ENCODE data around the gene TEX2.

The TEX2 gene

DNA sequence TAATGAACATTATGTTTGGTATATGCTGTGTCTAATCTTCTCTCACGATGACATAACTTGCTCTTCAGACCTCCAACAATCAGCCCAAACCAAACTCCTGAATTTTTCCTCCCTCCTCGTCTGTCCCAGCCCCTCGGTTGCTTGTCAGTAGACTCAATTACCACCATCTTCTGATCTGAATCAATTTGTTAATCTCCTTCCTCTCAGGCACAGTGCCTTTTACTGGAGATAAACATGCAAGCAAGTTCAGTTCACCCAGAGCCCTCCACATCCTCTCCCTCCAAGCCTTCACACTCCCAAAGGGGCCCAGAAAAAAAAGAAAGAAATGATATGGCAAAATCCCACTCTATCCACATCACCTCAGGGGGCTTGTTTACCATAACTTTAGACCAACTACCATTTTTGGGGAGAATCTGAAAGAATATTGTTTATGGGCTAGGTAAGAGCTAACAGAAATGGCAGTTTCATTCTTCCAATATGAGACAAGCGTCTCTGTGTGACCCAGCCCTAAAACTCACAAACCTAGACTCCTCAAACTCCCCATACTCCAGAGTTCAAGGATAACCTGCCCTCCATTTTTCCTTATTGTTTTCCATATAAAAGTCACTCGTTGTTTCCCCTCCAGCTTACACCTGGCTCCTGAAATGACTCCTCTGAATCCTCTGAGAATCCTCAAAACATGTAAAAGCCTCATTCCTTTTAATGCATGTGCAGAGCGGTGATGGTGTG is 1.5 kb downstream of the TEX2 start:
- CTCF ChIA-PET, result interaction anchor here (0.9 to 2.4 kb wide), 4 partner anchors 8 to 20 kb away, joined by 3 to 10 read pairs (median 3); no protein-coding TSS in a partner anchor
- TF ChIP-seq, protein P1, sequence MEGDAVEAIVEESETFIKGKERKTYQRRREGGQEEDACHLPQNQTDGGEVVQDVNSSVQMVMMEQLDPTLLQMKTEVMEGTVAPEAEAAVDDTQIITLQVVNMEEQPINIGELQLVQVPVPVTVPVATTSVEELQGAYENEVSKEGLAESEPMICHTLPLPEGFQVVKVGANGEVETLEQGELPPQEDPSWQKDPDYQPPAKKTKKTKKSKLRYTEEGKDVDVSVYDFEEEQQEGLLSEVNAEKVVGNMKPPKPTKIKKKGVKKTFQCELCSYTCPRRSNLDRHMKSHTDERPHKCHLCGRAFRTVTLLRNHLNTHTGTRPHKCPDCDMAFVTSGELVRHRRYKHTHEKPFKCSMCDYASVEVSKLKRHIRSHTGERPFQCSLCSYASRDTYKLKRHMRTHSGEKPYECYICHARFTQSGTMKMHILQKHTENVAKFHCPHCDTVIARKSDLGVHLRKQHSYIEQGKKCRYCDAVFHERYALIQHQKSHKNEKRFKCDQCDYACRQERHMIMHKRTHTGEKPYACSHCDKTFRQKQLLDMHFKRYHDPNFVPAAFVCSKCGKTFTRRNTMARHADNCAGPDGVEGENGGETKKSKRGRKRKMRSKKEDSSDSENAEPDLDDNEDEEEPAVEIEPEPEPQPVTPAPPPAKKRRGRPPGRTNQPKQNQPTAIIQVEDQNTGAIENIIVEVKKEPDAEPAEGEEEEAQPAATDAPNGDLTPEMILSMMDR (IDR thresholded peaks at IDR 0.05; ENCODE audit: insufficient read depth, low read length, missing control alignments), result no peak
- H3K4me3 ChIP-seq (ENCODE audit: low read depth, low read length), result peak overlapping the region; percentile 79
- DNase-seq (ENCODE audit: low read depth, low spot score), result no peak
- POLR2A ChIA-PET, result interaction anchor here (2.5 kb wide), 1 partner anchor 116 kb away, joined by 29 read pairs; no protein-coding TSS in a partner anchor

DNA sequence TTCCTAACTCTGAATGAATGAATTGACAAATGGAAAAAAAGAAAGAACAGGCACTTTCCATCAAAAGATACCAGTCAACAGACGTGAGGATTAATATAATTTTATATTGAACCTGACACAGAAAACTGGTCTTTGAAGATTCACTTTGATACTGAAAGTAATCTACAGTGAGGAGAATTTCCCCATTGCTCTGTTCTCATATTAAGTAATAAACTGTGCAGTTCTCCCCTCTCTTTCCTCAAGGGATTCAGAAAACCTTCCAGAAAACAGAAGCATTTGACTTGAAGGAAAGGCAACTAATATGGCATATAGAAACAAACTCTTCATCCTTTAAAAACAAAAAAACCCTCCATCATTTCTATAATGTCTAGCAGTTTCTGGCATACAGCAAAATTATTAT is 2.2 kb downstream of the TEX2 start:
- DNase-seq (ENCODE audit: low read depth, low spot score), result no peak
- TF ChIP-seq, protein P1 (IDR thresholded peaks at IDR 0.05; ENCODE audit: insufficient read depth, low read length, missing control alignments), result no peak
- ChIA-PET CTCF (no interaction called here), POLR2A (interaction anchor here (1.0 kb wide), 1 partner anchor 115 kb away, joined by 3 read pairs; no protein-coding TSS in a partner anchor)
- no peak overlapping the region for H3K4me3 ChIP-seq (ENCODE audit: low read depth, low read length)

DNA sequence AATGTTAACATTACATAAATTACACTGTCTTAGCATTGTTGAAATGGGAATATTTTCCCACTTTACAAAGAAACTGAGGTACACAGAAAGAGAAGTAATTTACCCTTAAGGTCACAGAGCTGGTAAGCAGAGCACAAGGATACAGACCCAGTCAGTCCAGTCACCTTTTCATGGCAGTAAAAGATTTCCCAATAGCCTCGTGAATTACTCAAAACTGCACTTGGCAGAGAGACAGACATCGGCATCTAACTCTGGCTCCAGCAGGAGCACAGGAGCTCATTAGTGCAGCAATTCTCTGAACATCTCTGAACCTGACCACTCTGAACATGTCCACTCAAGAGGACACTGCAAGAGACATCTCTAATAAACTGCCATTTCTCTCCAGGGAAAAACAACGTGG is 3.1 kb downstream of the TEX2 start:
- DNase-seq (ENCODE audit: low read depth, low spot score), result no peak
- TF ChIP-seq, protein P1 (IDR thresholded peaks at IDR 0.05; ENCODE audit: insufficient read depth, low read length, missing control alignments), result no peak
- H3K4me3 ChIP-seq (ENCODE audit: low read depth, low read length), result no peak overlapping the region
- ChIA-PET POLR2A (interaction anchor here (0.6 to 1.0 kb wide), 3 partner anchors 114 to 919 kb away, joined by 3 read pairs; no protein-coding TSS in a partner anchor), CTCF (interaction anchor here (1.1 to 1.7 kb wide), 2 partner anchors 22 to 112 kb away, joined by 4 read pairs; no protein-coding TSS in a partner anchor)

DNA sequence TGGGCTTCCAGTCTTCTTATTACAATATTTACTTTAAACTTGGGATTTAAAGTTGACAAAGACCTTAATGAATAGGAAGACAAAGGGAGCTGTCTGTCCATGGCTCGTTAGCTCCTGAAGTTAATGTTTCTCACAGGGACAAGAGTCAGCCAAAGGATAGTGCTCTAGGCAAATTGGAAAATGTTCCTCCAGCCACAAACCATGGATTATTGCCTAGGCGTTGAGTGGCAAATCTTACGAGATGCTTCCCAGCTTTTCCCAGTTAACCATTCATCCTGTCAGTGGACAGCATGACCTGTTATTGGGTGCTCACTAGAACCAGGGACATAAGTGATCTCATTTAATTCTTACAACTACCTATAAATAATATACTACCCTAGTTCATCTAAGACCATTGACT is 3.6 kb downstream of the TEX2 start:
- POLR2A ChIA-PET, result interaction anchor here (0.7 kb wide), 1 partner anchor 920 kb away, joined by 3 read pairs; no protein-coding TSS in a partner anchor
- TF ChIP-seq, protein P1 (IDR thresholded peaks at IDR 0.05; ENCODE audit: insufficient read depth, low read length, missing control alignments), result no peak
- H3K4me3 ChIP-seq (ENCODE audit: low read depth, low read length), result no peak overlapping the region
- CTCF ChIA-PET, result interaction anchor here (1.1 to 1.7 kb wide), 2 partner anchors 23 to 112 kb away, joined by 4 read pairs; no protein-coding TSS in a partner anchor
- DNase-seq (ENCODE audit: low read depth, low spot score), result no peak

DNA sequence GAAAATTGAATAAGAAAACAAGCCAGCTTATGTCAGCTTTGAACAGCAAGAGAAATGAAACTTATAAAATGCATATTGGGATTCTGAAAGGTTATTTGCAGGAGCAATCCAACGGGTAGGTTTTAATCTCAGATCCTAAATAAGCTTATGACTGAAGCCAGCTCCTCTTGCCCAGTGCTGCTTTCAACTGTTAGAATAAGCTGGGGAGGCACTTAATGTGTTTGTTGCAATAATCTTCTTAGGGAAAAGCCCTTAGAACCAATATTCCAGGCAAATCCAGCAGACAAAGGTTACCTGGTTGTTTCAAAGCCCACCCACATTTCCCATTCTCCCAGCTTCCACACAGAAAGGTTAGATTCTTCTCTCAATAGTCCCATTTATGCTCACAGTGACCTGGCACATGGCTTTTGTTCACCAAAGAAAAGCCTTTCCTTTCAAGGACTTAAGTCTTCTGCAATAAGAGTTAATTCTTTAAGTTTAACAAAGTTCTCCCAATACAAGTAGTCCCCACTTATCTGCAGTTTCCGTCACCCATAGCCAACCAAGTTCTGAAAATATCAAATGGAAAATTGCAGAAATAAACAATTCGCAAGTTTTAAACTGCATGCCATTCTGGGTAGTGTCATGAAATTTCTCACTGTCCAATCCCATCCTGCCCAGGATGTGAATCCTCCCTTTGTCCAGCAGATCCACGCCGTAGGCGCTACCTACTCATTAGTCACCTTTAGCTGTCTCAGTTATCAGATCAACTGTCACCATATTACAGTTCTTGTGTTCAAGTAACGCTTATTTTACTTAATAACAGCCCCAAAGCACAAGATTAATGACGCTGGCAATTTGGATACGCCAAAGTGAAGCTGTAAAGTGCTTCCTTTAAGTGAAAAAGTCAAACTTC is 5.9 kb downstream of the TEX2 start:
- POLR2A ChIA-PET, result no interaction called here
- DNase-seq (ENCODE audit: low read depth, low spot score), result no peak
- CTCF ChIA-PET, result no interaction called here

More for the DNA sequence above, 5.9 kb downstream of the TEX2 start:
- TF ChIP-seq, protein P1 (IDR thresholded peaks at IDR 0.05; ENCODE audit: insufficient read depth, low read length, missing control alignments), result no peak
- H3K4me3 ChIP-seq (ENCODE audit: low read depth, low read length), result no peak overlapping the region
